ENCODE data around the gene SPTBN1. TPM values are rescaled to one million over a fixed set of nuclear protein-coding genes. Genes with fewer than 3 reads are reported as not detected.

SPTBN1 gene
- total and polyA plus RNA-seq, 2 donors (not counting 3 experiments of a cell fraction or from before 2014, with no cell fraction given) = 63.3 to 320 TPM

DNA sequence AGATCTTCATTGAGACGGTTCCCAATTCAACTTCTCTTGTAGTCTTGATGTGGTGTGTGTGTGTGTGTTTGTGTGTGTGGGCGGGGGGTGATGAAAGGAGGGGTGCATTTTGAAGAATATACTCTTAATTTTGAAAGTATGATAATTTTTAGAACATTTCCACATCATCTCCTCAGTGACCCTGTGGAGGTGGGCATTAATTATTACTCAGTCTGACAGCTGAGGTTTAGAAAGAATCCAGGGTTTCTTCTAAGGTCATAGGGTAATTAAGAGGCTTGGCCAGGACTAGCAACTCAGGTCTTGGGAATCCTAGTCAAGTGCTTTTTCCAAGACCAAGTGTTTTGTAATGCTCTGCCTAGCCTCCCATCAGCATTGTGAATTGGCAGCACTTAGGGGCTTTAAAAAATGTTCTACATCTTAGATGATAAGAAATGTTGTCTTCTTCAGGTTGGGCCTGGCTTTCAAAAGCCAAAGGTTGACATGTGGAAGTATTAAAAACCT lies 100.5 kb downstream of the SPTBN1 start:
- no TSS peak for BruUV-seq (replicated peaks)
- intact Hi-C loops (cut with micrococcal nuclease) (loop anchor here (5.0 kb wide), 1 partner anchor 84 kb away; no protein-coding TSS in a partner anchor), dilution Hi-C loops (cut with MboI; ENCODE audit: extremely low pct_ligation_motif_present, low sequenced_read_pairs) (no loop called here)
- H2AFZ ChIP-seq (ENCODE audit: low read depth, low read length) = no peak overlapping the region
- POLR2A ChIA-PET = interaction anchor here (5.4 kb wide), 1 partner anchor 16 kb away, joined by 52 read pairs; no protein-coding TSS in a partner anchor
- no peaks in the 10 kb centered on the region for H3K36me3 ChIP-seq (ENCODE audit: control insufficient read depth in 2 of 2, extremely low read depth in 1 of 2, insufficient read depth in 2 of 2, low read length in 2 of 2)
- H3K27me3 ChIP-seq (ENCODE audit: control insufficient read depth in 2 of 2, insufficient read depth in 2 of 2, low read length in 2 of 2) = no peaks in the 10 kb centered on the region
- H3K4me2 ChIP-seq (ENCODE audit: insufficient read depth, low read length) = peak overlapping the region; percentile 98
- H3K9ac ChIP-seq (replicated peaks; ENCODE audit: extremely low read depth, insufficient read depth, low read length) = no peak overlapping the region
- no peaks in the 10 kb centered on the region for H3K9me3 ChIP-seq (replicated peaks; ENCODE audit: control insufficient read depth, insufficient read depth, low read length)
- DNase-seq (ENCODE audit: low read depth, low spot score) = no peak
- TF ChIP-seq JUN (IDR thresholded peaks at IDR 0.05; ENCODE audit: borderline replicate concordance, insufficient read depth, insufficient read length, low read depth) = no peak
- no peak for TF ChIP-seq MYC (IDR thresholded peaks at IDR 0.05; ENCODE audit: low read depth, low read length)
- no peak for TF ChIP-seq FOS (IDR thresholded peaks at IDR 0.05; ENCODE audit: borderline replicate concordance, insufficient read depth, low read length)
- TF ChIP-seq POLR2A (IDR thresholded peaks at IDR 0.05; ENCODE audit: low read depth, low read length) = no peak
- no peak for TF ChIP-seq EZH2 (IDR thresholded peaks at IDR 0.05; ENCODE audit: borderline replicate concordance, low read depth, low read length, severe bottlenecking)
- no peak for TF ChIP-seq POLR2AphosphoS5 (IDR thresholded peaks at IDR 0.05; ENCODE audit: insufficient read depth, low read depth, low read length)
- TF ChIP-seq, protein P1, sequence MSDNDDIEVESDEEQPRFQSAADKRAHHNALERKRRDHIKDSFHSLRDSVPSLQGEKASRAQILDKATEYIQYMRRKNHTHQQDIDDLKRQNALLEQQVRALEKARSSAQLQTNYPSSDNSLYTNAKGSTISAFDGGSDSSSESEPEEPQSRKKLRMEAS (IDR thresholded peaks at IDR 0.05; ENCODE audit: insufficient read depth, insufficient read length) = no peak
- TF ChIP-seq, protein P2, sequence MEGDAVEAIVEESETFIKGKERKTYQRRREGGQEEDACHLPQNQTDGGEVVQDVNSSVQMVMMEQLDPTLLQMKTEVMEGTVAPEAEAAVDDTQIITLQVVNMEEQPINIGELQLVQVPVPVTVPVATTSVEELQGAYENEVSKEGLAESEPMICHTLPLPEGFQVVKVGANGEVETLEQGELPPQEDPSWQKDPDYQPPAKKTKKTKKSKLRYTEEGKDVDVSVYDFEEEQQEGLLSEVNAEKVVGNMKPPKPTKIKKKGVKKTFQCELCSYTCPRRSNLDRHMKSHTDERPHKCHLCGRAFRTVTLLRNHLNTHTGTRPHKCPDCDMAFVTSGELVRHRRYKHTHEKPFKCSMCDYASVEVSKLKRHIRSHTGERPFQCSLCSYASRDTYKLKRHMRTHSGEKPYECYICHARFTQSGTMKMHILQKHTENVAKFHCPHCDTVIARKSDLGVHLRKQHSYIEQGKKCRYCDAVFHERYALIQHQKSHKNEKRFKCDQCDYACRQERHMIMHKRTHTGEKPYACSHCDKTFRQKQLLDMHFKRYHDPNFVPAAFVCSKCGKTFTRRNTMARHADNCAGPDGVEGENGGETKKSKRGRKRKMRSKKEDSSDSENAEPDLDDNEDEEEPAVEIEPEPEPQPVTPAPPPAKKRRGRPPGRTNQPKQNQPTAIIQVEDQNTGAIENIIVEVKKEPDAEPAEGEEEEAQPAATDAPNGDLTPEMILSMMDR (IDR thresholded peaks at IDR 0.05; ENCODE audit: extremely low read depth in 1 of 2, insufficient read depth in 1 of 2, low read depth in 1 of 2, low read length in 2 of 2) = no peak
- no peak for TF ChIP-seq GATA2 (IDR thresholded peaks at IDR 0.05; ENCODE audit: insufficient read depth, insufficient read length, low read depth, low read length)
- FAIRE-seq = no peak
- no peaks in the 10 kb centered on the region for H4K20me1 ChIP-seq (replicated peaks; ENCODE audit: control insufficient read depth, extremely low read depth, insufficient read depth, low read length)
- CTCF ChIA-PET = interaction anchor here (1.6 to 4.2 kb wide), 2 partner anchors 58 to 83 kb away, joined by 4 to 23 read pairs; no protein-coding TSS in a partner anchor
- peaks cover 33% of the 10 kb centered on the region for H3K79me2 ChIP-seq (ENCODE audit: control insufficient read depth, insufficient read depth, low read length)
- H3K4me3 ChIP-seq (replicated peaks in 1 of 3; ENCODE audit: insufficient read depth in 1 of 3, low read depth in 1 of 3, low read length in 3 of 3) = no peak overlapping the region
- no peak overlapping the region for H3K27ac ChIP-seq (ENCODE audit: insufficient read depth, low read depth, low read length)
- H3K9me1 ChIP-seq (replicated peaks; ENCODE audit: control insufficient read depth, extremely low read depth, insufficient read depth, low read length) = no peaks in the 10 kb centered on the region
- H3K4me1 ChIP-seq (ENCODE audit: control insufficient read depth, extremely low read depth, insufficient read depth, low read length) = peaks cover 36% of the 10 kb centered on the region
